Measurements from ENCODE around the gene HIGD1B. TPM values are rescaled to one million over a fixed set of nuclear protein-coding genes. Genes with fewer than 3 reads are reported as not detected.

HIGD1B gene
- total and polyA plus RNA-seq, 2 donors (not counting 1 experiment from before 2014, with no cell fraction given) = 0.34 TPM; not detected in 1

- peak overlapping the region; percentile 85 for H3K4me2 ChIP-seq (ENCODE audit: extremely low read depth, insufficient read depth, low read length)
- H3K9ac ChIP-seq (ENCODE audit: insufficient read depth, low read length) = peak overlapping the region; percentile 93
- no peaks in the 10 kb centered on the region for H4K20me1 ChIP-seq (ENCODE audit: control insufficient read depth, extremely low read depth, insufficient read depth, low read length)
- peak overlapping the region; percentile 53 to 99 (median 94) for H3K4me3 ChIP-seq (replicated peaks in 1 of 4; ENCODE audit: control extremely low read depth in 1 of 4, insufficient read depth in 1 of 4, low read depth in 3 of 4, low read length in 4 of 4)
- no peaks in the 10 kb centered on the region for H3K36me3 ChIP-seq (ENCODE audit: control insufficient read depth, insufficient read depth, low read length)
- peak overlapping the region; percentile 55 for H2AFZ ChIP-seq (ENCODE audit: low read length)
- H3K9me3 ChIP-seq (ENCODE audit: control insufficient read depth, insufficient read depth, low read depth, low read length) = no peaks in the 10 kb centered on the region
- no peaks in the 10 kb centered on the region for H3K4me1 ChIP-seq (ENCODE audit: control insufficient read depth, extremely low read depth, insufficient read depth, low read length)
- H3K27me3 ChIP-seq (ENCODE audit: control insufficient read depth, insufficient read depth, low read length) = no peaks in the 10 kb centered on the region
- peak in 1 of 2 donors; percentile 32 for DNase-seq (ENCODE audit: low read depth in 2 of 2)
- peak overlapping the region; percentile 94 for H3K27ac ChIP-seq (ENCODE audit: insufficient read depth, low read length)
- no peak for TF ChIP-seq EZH2 (IDR thresholded peaks at IDR 0.05; ENCODE audit: low read length, missing control alignments)
- no peak for TF ChIP-seq CTCF (conservative IDR thresholded peaks at IDR 0.05 in 1 of 2, IDR thresholded peaks at IDR 0.05 in 1 of 2; ENCODE audit: low read depth in 1 of 2, low read length in 2 of 2)
- H3K79me2 ChIP-seq (ENCODE audit: control insufficient read depth, insufficient read depth, low read length) = peaks cover 41% of the 10 kb centered on the region
Measured at GRCh38 chr17:44830359-44831288, 17.1 kb upstream of the HIGD1B start.

- H3K36me3 ChIP-seq (ENCODE audit: control insufficient read depth, insufficient read depth, low read length) = no peaks in the 10 kb centered on the region
- DNase-seq (ENCODE audit: low read depth in 2 of 2) = no peak
- no peaks in the 10 kb centered on the region for H3K9me3 ChIP-seq (ENCODE audit: control insufficient read depth, insufficient read depth, low read depth, low read length)
- H3K4me2 ChIP-seq (ENCODE audit: extremely low read depth, insufficient read depth, low read length) = no peak overlapping the region
- no peak overlapping the region for H3K4me3 ChIP-seq (replicated peaks in 1 of 4; ENCODE audit: control extremely low read depth in 1 of 4, insufficient read depth in 1 of 4, low read depth in 3 of 4, low read length in 4 of 4)
- no peaks in the 10 kb centered on the region for H4K20me1 ChIP-seq (ENCODE audit: control insufficient read depth, extremely low read depth, insufficient read depth, low read length)
- H3K27ac ChIP-seq (ENCODE audit: insufficient read depth, low read length) = no peak overlapping the region
- no peaks in the 10 kb centered on the region for H3K27me3 ChIP-seq (ENCODE audit: control insufficient read depth, insufficient read depth, low read length)
- H2AFZ ChIP-seq (ENCODE audit: low read length) = no peak overlapping the region
- H3K4me1 ChIP-seq (ENCODE audit: control insufficient read depth, extremely low read depth, insufficient read depth, low read length) = no peaks in the 10 kb centered on the region
- TF ChIP-seq CTCF (conservative IDR thresholded peaks at IDR 0.05 in 1 of 2, IDR thresholded peaks at IDR 0.05 in 1 of 2; ENCODE audit: low read depth in 1 of 2, low read length in 2 of 2) (no peak), EZH2 (IDR thresholded peaks at IDR 0.05; ENCODE audit: low read length, missing control alignments) (no peak)
- no peak overlapping the region for H3K9ac ChIP-seq (ENCODE audit: insufficient read depth, low read length)
- peaks cover 34% of the 10 kb centered on the region for H3K79me2 ChIP-seq (ENCODE audit: control insufficient read depth, insufficient read depth, low read length)
Measured at GRCh38 chr17:44831371-44831770, 16.3 kb upstream of the HIGD1B start.

GRCh38 chr17:44832805-44833204 is 14.9 kb upstream of the HIGD1B start:
- no peak for DNase-seq (ENCODE audit: low read depth in 2 of 2)
- Histone ChIP-seq H3K4me1 (ENCODE audit: control insufficient read depth, extremely low read depth, insufficient read depth, low read length) (no peaks in the 10 kb centered on the region), H4K20me1 (ENCODE audit: control insufficient read depth, extremely low read depth, insufficient read depth, low read length) (no peaks in the 10 kb centered on the region), H3K9ac (ENCODE audit: insufficient read depth, low read length) (no peak overlapping the region), H3K79me2 (ENCODE audit: control insufficient read depth, insufficient read depth, low read length) (peaks cover 20% of the 10 kb centered on the region), H3K4me2 (ENCODE audit: extremely low read depth, insufficient read depth, low read length) (no peak overlapping the region), H2AFZ (ENCODE audit: low read length) (no peak overlapping the region), H3K27me3 (ENCODE audit: control insufficient read depth, insufficient read depth, low read length) (no peaks in the 10 kb centered on the region), H3K4me3 (replicated peaks in 1 of 4; ENCODE audit: control extremely low read depth in 1 of 4, insufficient read depth in 1 of 4, low read depth in 3 of 4, low read length in 4 of 4) (no peak overlapping the region), H3K27ac (ENCODE audit: insufficient read depth, low read length) (no peak overlapping the region), H3K36me3 (ENCODE audit: control insufficient read depth, insufficient read depth, low read length) (no peaks in the 10 kb centered on the region), H3K9me3 (ENCODE audit: control insufficient read depth, insufficient read depth, low read depth, low read length) (no peaks in the 10 kb centered on the region)
- no peak for TF ChIP-seq CTCF (conservative IDR thresholded peaks at IDR 0.05 in 1 of 2, IDR thresholded peaks at IDR 0.05 in 1 of 2; ENCODE audit: low read depth in 1 of 2, low read length in 2 of 2)
- TF ChIP-seq EZH2 (IDR thresholded peaks at IDR 0.05; ENCODE audit: low read length, missing control alignments) = no peak

Measured in fibroblast of lung (primary cell).